Ishikawa (cell line): ENCODE results near the gene METTL25.
A peak's percentile ranks its signal among the peaks of the same experiment; 100 is the strongest.

ENCODE experiments used
- CEBPB ChIP-seq: IDR thresholded peaks from 2 replicates; pipeline ENCODE4 v1.6.1; 2012
- CREB1 ChIP-seq: IDR thresholded peaks from 2 replicates; pipeline ENCODE4 v1.6.1; 2012; ENCODE audit warnings: low read depth
- EGR1 ChIP-seq: IDR thresholded peaks from 2 replicates; pipeline ENCODE4 v1.6.1; 2012
- EP300 ChIP-seq: IDR thresholded peaks from 2 replicates; pipeline ENCODE4 v1.6.1; 2012; ENCODE audit warnings: borderline replicate concordance
- FOXM1 ChIP-seq: IDR thresholded peaks from 2 replicates; pipeline ENCODE4 v1.6.1; 2012; ENCODE audit warnings: low read depth, borderline replicate concordance
- MAX ChIP-seq: IDR thresholded peaks from 2 replicates; pipeline ENCODE4 v1.6.1; 2012
- NFIC ChIP-seq: IDR thresholded peaks from 2 replicates; pipeline ENCODE4 v1.6.1; 2012
- RAD21 ChIP-seq: IDR thresholded peaks from 2 replicates; pipeline ENCODE4 v1.6.1; 2012; ENCODE audit warnings: low read depth
- TAF1 ChIP-seq: IDR thresholded peaks from 2 replicates; pipeline ENCODE4 v1.6.1; 2012; ENCODE audit warnings: low read depth, mild to moderate bottlenecking
- TCF12 ChIP-seq: IDR thresholded peaks from 2 replicates; pipeline ENCODE4 v1.6.1; 2012; ENCODE audit warnings: low read depth
- TEAD4 ChIP-seq: IDR thresholded peaks from 2 replicates; pipeline ENCODE4 v1.6.1; 2012
- USF1 ChIP-seq: IDR thresholded peaks from 2 replicates; pipeline ENCODE4 v1.6.1; 2012
- YY1 ChIP-seq: IDR thresholded peaks from 2 replicates; pipeline ENCODE4 v1.6.1; 2012; ENCODE audit warnings: low read depth
- ZBTB7A ChIP-seq: IDR thresholded peaks from 2 replicates; pipeline ENCODE4 v1.6.1; 2012; ENCODE audit warnings: low read depth
- TF ChIP-seq, protein P1 (sequence below): IDR thresholded peaks from 2 replicates; pipeline ENCODE4 v1.6.1; 2012; ENCODE audit warnings: low read depth, mild to moderate bottlenecking

The METTL25 gene

DNA sequence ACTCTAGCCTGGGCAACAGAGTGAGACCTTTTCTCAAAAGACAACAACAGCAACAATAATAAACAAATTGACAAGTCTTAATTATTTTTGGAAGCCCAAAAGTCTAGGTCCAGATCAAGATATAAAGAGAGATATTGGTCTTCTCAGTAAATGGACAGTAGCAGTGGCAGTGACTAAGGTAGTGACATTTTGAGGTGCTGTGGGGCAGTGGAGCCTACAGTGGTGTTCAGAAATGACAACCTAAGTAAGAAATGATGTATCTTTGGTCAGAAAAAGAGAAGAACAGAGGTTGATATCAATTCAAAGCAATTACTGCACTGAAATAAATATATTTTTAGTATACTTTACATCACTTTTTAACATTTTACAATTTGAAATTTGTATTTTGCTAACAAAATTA is 20.7 kb downstream of the METTL25 start:
- no peak for TF ChIP-seq ZBTB7A
- TF ChIP-seq, protein P1, sequence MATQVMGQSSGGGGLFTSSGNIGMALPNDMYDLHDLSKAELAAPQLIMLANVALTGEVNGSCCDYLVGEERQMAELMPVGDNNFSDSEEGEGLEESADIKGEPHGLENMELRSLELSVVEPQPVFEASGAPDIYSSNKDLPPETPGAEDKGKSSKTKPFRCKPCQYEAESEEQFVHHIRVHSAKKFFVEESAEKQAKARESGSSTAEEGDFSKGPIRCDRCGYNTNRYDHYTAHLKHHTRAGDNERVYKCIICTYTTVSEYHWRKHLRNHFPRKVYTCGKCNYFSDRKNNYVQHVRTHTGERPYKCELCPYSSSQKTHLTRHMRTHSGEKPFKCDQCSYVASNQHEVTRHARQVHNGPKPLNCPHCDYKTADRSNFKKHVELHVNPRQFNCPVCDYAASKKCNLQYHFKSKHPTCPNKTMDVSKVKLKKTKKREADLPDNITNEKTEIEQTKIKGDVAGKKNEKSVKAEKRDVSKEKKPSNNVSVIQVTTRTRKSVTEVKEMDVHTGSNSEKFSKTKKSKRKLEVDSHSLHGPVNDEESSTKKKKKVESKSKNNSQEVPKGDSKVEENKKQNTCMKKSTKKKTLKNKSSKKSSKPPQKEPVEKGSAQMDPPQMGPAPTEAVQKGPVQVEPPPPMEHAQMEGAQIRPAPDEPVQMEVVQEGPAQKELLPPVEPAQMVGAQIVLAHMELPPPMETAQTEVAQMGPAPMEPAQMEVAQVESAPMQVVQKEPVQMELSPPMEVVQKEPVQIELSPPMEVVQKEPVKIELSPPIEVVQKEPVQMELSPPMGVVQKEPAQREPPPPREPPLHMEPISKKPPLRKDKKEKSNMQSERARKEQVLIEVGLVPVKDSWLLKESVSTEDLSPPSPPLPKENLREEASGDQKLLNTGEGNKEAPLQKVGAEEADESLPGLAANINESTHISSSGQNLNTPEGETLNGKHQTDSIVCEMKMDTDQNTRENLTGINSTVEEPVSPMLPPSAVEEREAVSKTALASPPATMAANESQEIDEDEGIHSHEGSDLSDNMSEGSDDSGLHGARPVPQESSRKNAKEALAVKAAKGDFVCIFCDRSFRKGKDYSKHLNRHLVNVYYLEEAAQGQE: no peak
- TF ChIP-seq TCF12: no peak
- no peak for TF ChIP-seq YY1
- TF ChIP-seq RAD21: no peak
- no peak for TF ChIP-seq CREB1
- TF ChIP-seq EGR1: no peak
- TF ChIP-seq TAF1: no peak
- TF ChIP-seq TEAD4: no peak
- no peak for TF ChIP-seq MAX
- TF ChIP-seq FOXM1: no peak
- TF ChIP-seq NFIC: no peak
- TF ChIP-seq EP300: no peak
- no peak for TF ChIP-seq CEBPB
- no peak for TF ChIP-seq USF1

DNA sequence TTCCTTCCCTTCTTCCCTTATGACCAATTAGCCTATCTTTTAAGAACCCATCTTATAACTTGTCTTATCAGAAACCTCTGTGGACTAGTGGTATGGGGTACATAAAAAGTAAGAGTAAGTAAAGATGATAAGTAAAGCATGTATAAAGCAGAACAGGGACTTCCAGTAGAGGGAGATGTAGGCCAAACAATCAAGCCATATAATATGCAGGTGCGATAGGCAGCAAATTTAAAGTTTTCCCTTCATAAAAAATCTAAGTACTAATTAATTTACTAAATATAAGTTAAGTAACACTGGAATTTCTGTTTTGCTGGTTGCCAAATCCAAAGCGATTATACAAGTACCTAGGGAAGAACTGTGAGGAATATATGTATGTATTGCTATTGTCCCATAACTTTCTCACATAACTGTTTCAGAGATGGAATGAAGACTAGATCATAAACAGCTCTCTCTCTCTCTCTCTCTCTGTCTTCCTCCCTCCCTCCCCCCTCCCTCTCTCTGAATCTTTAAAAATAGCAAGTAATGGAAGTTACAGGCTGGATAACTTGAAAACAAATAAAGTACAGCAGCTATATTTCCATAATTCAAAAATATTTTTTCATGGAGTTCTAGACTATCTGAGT is 25.7 kb downstream of the METTL25 start:
- no peak for TF ChIP-seq EP300
- no peak for TF ChIP-seq FOXM1
- peak; percentile 48; the same call in 1 of the 2 replicates for TF ChIP-seq RAD21
- no peak for TF ChIP-seq NFIC
- TF ChIP-seq, protein P1: no peak
- TF ChIP-seq TCF12: no peak

GRCh38 chr12:82398879-82399278 is 40.5 kb downstream of the METTL25 start:
- no peak for TF ChIP-seq RAD21
- no peak for TF ChIP-seq CEBPB
- TF ChIP-seq YY1: no peak
- no peak for TF ChIP-seq MAX
- no peak for TF ChIP-seq USF1
- no peak for TF ChIP-seq TAF1
- TF ChIP-seq, protein P1: no peak
- no peak for TF ChIP-seq TEAD4

DNA sequence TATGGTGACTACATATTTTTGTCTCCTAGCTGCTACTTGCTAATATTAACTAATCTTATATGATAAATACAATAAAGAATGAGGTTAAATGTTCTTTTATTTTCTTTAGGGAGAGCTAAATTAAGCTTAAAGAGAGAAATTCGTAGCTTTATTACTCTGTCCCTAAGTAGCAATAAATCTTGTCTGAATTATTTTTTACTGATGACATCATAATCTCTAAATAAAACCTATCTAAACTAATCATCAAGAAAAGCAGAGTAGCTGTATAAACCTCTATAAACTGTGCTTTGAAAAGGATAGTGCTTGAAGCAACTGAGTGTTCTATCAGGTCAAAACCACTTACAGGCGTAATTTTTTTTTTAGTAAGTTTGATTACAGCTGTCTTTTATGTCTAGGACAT is 42.5 kb downstream of the METTL25 start:
- TF ChIP-seq EGR1 (no peak), FOXM1 (no peak), RAD21 (no peak), TEAD4 (no peak), ZBTB7A (no peak), CREB1 (no peak), CEBPB (no peak), USF1 (no peak), TCF12 (no peak), EP300 (no peak), NFIC (no peak)
- TF ChIP-seq, protein P1: no peak
